ENCODE measurements around the gene OR2AJ1.

Gene OR2AJ1

GRCh38 chr1:247961791-247962190, 37.1 kb downstream of the OR2AJ1 start:
- no peak overlapping the region for H3K4me3 ChIP-seq (ENCODE audit: low read depth, low read length)

GRCh38 chr1:247962911-247963588, 38.4 kb downstream of the OR2AJ1 start:
- H3K4me3 ChIP-seq (ENCODE audit: low read depth, low read length): no peak overlapping the region

- H3K4me3 ChIP-seq (ENCODE audit: low read depth, low read length): no peak within 1 kb of the TSS
Measured at GRCh38 chr1:247964933-247965332, 40.2 kb downstream of the OR2AJ1 start, which contains the start of gene OR2AK2. Gene OR2AK2 (plus strand): TSS chr1:247965233. CDS start chr1:247965377, 144 bp downstream.

- no peak overlapping the region for H3K4me3 ChIP-seq (ENCODE audit: low read depth, low read length)
Measured at GRCh38 chr1:247966532-247967204, 42.0 kb downstream of the OR2AJ1 start.

Data from iPS-11a (cell line).